ENCODE results near the gene CDHR5.
A peak's percentile ranks its signal among the peaks of the same experiment; 100 is the strongest.

Gene CDHR5

GRCh38 chr11:619628-620050 lies 5.1 kb downstream of the CDHR5 start:
- Mint-ChIP-seq H3K4me1 (ENCODE audit: low read depth) (peaks cover 3% of the 10 kb centered on the region), H3K36me3 (no peaks in the 10 kb centered on the region), H3K27me3 (no peaks in the 10 kb centered on the region), H3K27ac (no peak overlapping the region), H3K9me3 (ENCODE audit: low read depth) (no peaks in the 10 kb centered on the region), H3K4me3 (no peak overlapping the region)

- Mint-ChIP-seq H3K27me3 (no peaks in the 10 kb centered on the region), H3K4me3 (no peak overlapping the region), H3K36me3 (no peaks in the 10 kb centered on the region), H3K4me1 (ENCODE audit: low read depth) (peaks cover 9% of the 10 kb centered on the region), H3K9me3 (ENCODE audit: low read depth) (no peaks in the 10 kb centered on the region), H3K27ac (peak overlapping the region; percentile 22)
These were observed 5.7 kb downstream of the CDHR5 start for GRCh38 chr11:618856-619627.

- no peak overlapping the region for H3K27ac Mint-ChIP-seq
- H3K27me3 Mint-ChIP-seq: no peaks in the 10 kb centered on the region
- H3K4me3 Mint-ChIP-seq: no peak overlapping the region
- H3K36me3 Mint-ChIP-seq: no peaks in the 10 kb centered on the region
- H3K9me3 Mint-ChIP-seq (ENCODE audit: low read depth): no peaks in the 10 kb centered on the region
- peaks cover 9% of the 10 kb centered on the region for H3K4me1 Mint-ChIP-seq (ENCODE audit: low read depth)
These were observed 6.7 kb downstream of the CDHR5 start for GRCh38 chr11:617912-618682.

- Mint-ChIP-seq H3K36me3 (no peaks in the 10 kb centered on the region), H3K27ac (no peak overlapping the region)
These were observed 7.4 kb downstream of the CDHR5 start for GRCh38 chr11:617199-617911.

GRCh38 chr11:616320-617198 lies 8.2 kb downstream of the CDHR5 start:
- Mint-ChIP-seq H3K36me3 (no peaks in the 10 kb centered on the region), H3K4me3 (peak overlapping the region; percentile 87), H3K27ac (no peak overlapping the region), H3K9me3 (ENCODE audit: low read depth) (no peaks in the 10 kb centered on the region), H3K4me1 (ENCODE audit: low read depth) (peaks cover 11% of the 10 kb centered on the region), H3K27me3 (no peaks in the 10 kb centered on the region)

More at GRCh38 chr11:617199-617911, 7.4 kb downstream of the CDHR5 start:
- H3K4me1 Mint-ChIP-seq (ENCODE audit: low read depth): peaks cover 9% of the 10 kb centered on the region
- no peaks in the 10 kb centered on the region for H3K27me3 Mint-ChIP-seq
- H3K9me3 Mint-ChIP-seq (ENCODE audit: low read depth): no peaks in the 10 kb centered on the region
- no peak overlapping the region for H3K4me3 Mint-ChIP-seq

- Mint-ChIP-seq H3K4me3 (peak within 1 kb of the TSS; percentile 87), H3K36me3 (no peaks in the 10 kb centered on the region), H3K27ac (peak within 1 kb of the TSS; percentile 76), H3K27me3 (no peaks in the 10 kb centered on the region), H3K9me3 (ENCODE audit: low read depth) (no peaks in the 10 kb centered on the region), H3K4me1 (ENCODE audit: low read depth) (peaks cover 11% of the 10 kb centered on the region)
These were observed 9.0 kb downstream of the CDHR5 start, which contains the start of gene IRF7 for GRCh38 chr11:615504-616319. IRF7 (minus strand) TSS chr11:615950; CDS start chr11:615364, 586 bp downstream.

- H3K4me1 Mint-ChIP-seq (ENCODE audit: low read depth): peaks cover 11% of the 10 kb centered on the region
- peak overlapping the region; percentile 87 for H3K4me3 Mint-ChIP-seq
- no peaks in the 10 kb centered on the region for H3K9me3 Mint-ChIP-seq (ENCODE audit: low read depth)
- H3K36me3 Mint-ChIP-seq: no peaks in the 10 kb centered on the region
- H3K27me3 Mint-ChIP-seq: no peaks in the 10 kb centered on the region
- peak overlapping the region; percentile 81 for H3K27ac Mint-ChIP-seq
These were observed 9.9 kb downstream of the CDHR5 start for GRCh38 chr11:614623-615503.

GRCh38 chr11:614021-614622 lies 10.6 kb downstream of the CDHR5 start:
- Mint-ChIP-seq H3K4me1 (ENCODE audit: low read depth) (peaks cover 11% of the 10 kb centered on the region), H3K36me3 (no peaks in the 10 kb centered on the region), H3K9me3 (ENCODE audit: low read depth) (no peaks in the 10 kb centered on the region), H3K4me3 (peak overlapping the region; percentile 80), H3K27me3 (no peaks in the 10 kb centered on the region), H3K27ac (peak overlapping the region; percentile 81)

- Mint-ChIP-seq H3K4me1 (ENCODE audit: low read depth) (peaks cover 11% of the 10 kb centered on the region), H3K27me3 (no peaks in the 10 kb centered on the region), H3K36me3 (no peaks in the 10 kb centered on the region), H3K4me3 (no peak overlapping the region), H3K27ac (no peak overlapping the region), H3K9me3 (ENCODE audit: low read depth) (no peaks in the 10 kb centered on the region)
These were observed 11.3 kb downstream of the CDHR5 start for GRCh38 chr11:613369-613968.

- H3K27ac Mint-ChIP-seq: no peak overlapping the region
- H3K4me1 Mint-ChIP-seq (ENCODE audit: low read depth): peaks cover 11% of the 10 kb centered on the region
- H3K36me3 Mint-ChIP-seq: no peaks in the 10 kb centered on the region
- no peak overlapping the region for H3K4me3 Mint-ChIP-seq
- H3K9me3 Mint-ChIP-seq (ENCODE audit: low read depth): no peaks in the 10 kb centered on the region
- H3K27me3 Mint-ChIP-seq: no peaks in the 10 kb centered on the region
These were observed 11.8 kb downstream of the CDHR5 start for GRCh38 chr11:612961-613300.

GRCh38 chr11:612201-612960 lies 12.4 kb downstream of the CDHR5 start:
- no peaks in the 10 kb centered on the region for H3K9me3 Mint-ChIP-seq (ENCODE audit: low read depth)

More at GRCh38 chr11:612201-612960, 12.4 kb downstream of the CDHR5 start:
- H3K4me1 Mint-ChIP-seq (ENCODE audit: low read depth): peaks cover 11% of the 10 kb centered on the region
- no peaks in the 10 kb centered on the region for H3K27me3 Mint-ChIP-seq
- peak overlapping the region; percentile 50 for H3K27ac Mint-ChIP-seq
- no peak overlapping the region for H3K4me3 Mint-ChIP-seq
- H3K36me3 Mint-ChIP-seq: no peaks in the 10 kb centered on the region
